Measurements from ENCODE around the gene CDK19.

Gene CDK19

DNA sequence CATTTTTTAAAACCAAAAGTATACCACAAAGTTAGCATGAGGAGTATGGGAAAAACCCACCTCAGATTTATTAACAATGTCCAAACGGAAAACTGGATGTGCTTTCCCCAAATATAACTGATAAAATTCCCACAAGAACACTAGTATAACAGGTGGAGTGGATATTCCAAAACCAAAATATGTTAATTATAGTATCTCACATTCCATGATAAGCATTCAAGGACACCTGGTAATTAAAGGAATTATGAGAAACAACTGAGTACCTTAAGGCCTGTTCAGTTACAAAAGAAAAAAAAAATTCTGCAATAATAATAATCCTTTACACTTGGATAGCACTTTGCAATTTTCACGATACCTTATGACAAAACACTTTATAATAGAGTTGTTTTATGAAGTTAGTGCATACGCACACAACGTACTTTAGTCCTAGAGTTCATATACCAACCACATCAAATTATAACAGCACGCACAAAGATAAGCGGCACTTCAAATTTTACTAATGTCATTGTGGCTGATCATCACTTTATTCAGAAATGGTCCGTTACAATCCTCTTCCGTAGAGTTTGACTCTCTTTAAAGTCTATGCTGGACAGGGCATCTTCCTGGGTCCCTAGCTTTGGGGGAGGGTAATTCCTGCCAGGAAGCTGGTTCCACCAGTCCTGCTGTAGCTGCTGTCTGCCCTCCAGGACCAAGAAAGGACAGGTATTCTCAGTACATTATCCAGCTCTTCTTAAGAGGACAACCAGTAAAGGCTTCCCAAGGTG, 1.7 kb downstream of the CDK19 start:
- H3K4me3 ChIP-seq (ENCODE audit: low read depth, low read length) = peak overlapping the region; percentile 97
- no peak overlapping the region for H4K12ac ChIP-seq (ENCODE audit: low read depth, low read length)
- peak in 1 of 2 donors; percentile 27 for DNase-seq
- no peaks in the 10 kb centered on the region for H3K9me3 ChIP-seq (ENCODE audit: insufficient read depth, low read depth, low read length)
- H2BK5ac ChIP-seq (ENCODE audit: low read depth, low read length, poor library complexity) = no peak overlapping the region
- H3K4me2 ChIP-seq (ENCODE audit: low read length) = peak overlapping the region; percentile 79
- no peak overlapping the region for H4K91ac ChIP-seq (ENCODE audit: low read depth, low read length)
- H3K27ac ChIP-seq (ENCODE audit: low read depth, low read length) = no peak overlapping the region
- H3K23ac ChIP-seq (ENCODE audit: low read length) = no peak overlapping the region
- H2BK12ac ChIP-seq (ENCODE audit: low read length) = no peak overlapping the region
- H3K79me1 ChIP-seq (ENCODE audit: low read length) = peaks cover 15% of the 10 kb centered on the region
- H2AK5ac ChIP-seq (ENCODE audit: low read length) = no peak overlapping the region
- no peak overlapping the region for H2BK120ac ChIP-seq (ENCODE audit: insufficient read depth, low read length, poor library complexity)
- H3K79me2 ChIP-seq (ENCODE audit: control insufficient read depth, insufficient read depth, low read length, poor library complexity) = peaks cover 14% of the 10 kb centered on the region
- no peak overlapping the region for H2AFZ ChIP-seq (ENCODE audit: insufficient read depth, low read length, poor library complexity)
- H3K4me1 ChIP-seq (ENCODE audit: control insufficient read depth in 1 of 2, insufficient read depth in 2 of 2, low read length in 2 of 2) = peaks cover 0 to 2% of the 10 kb centered on the region in 2 experiments
- H3K4ac ChIP-seq (ENCODE audit: low read depth, low read length) = no peak overlapping the region
- no peak overlapping the region for H3K9ac ChIP-seq (ENCODE audit: low read length)
- no peak overlapping the region for H4K8ac ChIP-seq (ENCODE audit: low read depth, low read length)
- no peak overlapping the region for H3K14ac ChIP-seq (ENCODE audit: low read length)
- no peak overlapping the region for H3K18ac ChIP-seq (ENCODE audit: low read length)
- H3K36me3 ChIP-seq (ENCODE audit: control insufficient read depth in 1 of 2, insufficient read depth in 2 of 2, low read length in 2 of 2) = no peaks in the 10 kb centered on the region
- H3K27me3 ChIP-seq (ENCODE audit: insufficient read depth, low read length) = no peaks in the 10 kb centered on the region
- no CpG with 5 or more reads among the region's 8 CpGs for WGBS (ENCODE audit: extremely low coverage, insufficient coverage, insufficient read length)

DNA sequence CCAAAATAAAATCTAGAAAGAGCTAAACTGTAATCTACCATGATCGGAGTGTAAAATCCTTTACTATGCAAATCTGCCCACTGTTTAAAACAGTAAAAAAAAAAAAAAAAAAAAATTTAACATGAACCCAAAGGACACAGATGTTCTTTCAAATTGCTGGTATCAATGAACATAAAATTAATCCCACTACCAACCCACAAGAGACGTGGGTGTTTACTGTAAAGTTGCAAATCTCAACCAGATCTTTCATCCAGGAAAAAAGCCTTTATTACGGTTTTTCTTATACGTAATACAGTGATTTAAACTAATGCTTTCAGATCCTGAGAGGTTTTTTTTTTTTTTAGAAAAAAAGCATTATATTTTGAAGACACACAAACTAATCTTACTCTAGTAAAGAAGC, 2.5 kb downstream of the CDK19 start:
- no peak for DNase-seq
- Histone ChIP-seq H3K27ac (ENCODE audit: low read depth, low read length) (no peak overlapping the region), H4K91ac (ENCODE audit: low read depth, low read length) (no peak overlapping the region), H3K14ac (ENCODE audit: low read length) (no peak overlapping the region), H3K4me2 (ENCODE audit: low read length) (no peak overlapping the region), H3K23ac (ENCODE audit: low read length) (no peak overlapping the region), H2AK5ac (ENCODE audit: low read length) (no peak overlapping the region), H2BK12ac (ENCODE audit: low read length) (no peak overlapping the region), H2AFZ (ENCODE audit: insufficient read depth, low read length, poor library complexity) (no peak overlapping the region), H2BK120ac (ENCODE audit: insufficient read depth, low read length, poor library complexity) (no peak overlapping the region), H3K4me3 (ENCODE audit: low read depth, low read length) (no peak overlapping the region), H2BK5ac (ENCODE audit: low read depth, low read length, poor library complexity) (no peak overlapping the region), H3K27me3 (ENCODE audit: insufficient read depth, low read length) (no peaks in the 10 kb centered on the region), H3K9me3 (ENCODE audit: insufficient read depth, low read depth, low read length) (no peaks in the 10 kb centered on the region), H4K8ac (ENCODE audit: low read depth, low read length) (no peak overlapping the region), H3K36me3 (ENCODE audit: control insufficient read depth in 1 of 2, insufficient read depth in 2 of 2, low read length in 2 of 2) (no peaks in the 10 kb centered on the region), H3K79me1 (ENCODE audit: low read length) (peaks cover 15% of the 10 kb centered on the region), H3K18ac (ENCODE audit: low read length) (no peak overlapping the region), H3K9ac (ENCODE audit: low read length) (no peak overlapping the region), H4K12ac (ENCODE audit: low read depth, low read length) (no peak overlapping the region), H3K79me2 (ENCODE audit: control insufficient read depth, insufficient read depth, low read length, poor library complexity) (peaks cover 14% of the 10 kb centered on the region), H3K4me1 (ENCODE audit: control insufficient read depth in 1 of 2, insufficient read depth in 2 of 2, low read length in 2 of 2) (peaks cover 0 to 2% of the 10 kb centered on the region in 2 experiments), H3K4ac (ENCODE audit: low read depth, low read length) (no peak overlapping the region)
- WGBS (ENCODE audit: extremely low coverage, insufficient coverage, insufficient read length) = no CpG with 5 or more reads among the region's 4 CpGs

- Histone ChIP-seq H4K8ac (ENCODE audit: low read depth, low read length) (no peak overlapping the region), H2BK120ac (ENCODE audit: insufficient read depth, low read length, poor library complexity) (no peak overlapping the region), H3K79me2 (ENCODE audit: control insufficient read depth, insufficient read depth, low read length, poor library complexity) (peaks cover 14% of the 10 kb centered on the region), H3K23ac (ENCODE audit: low read length) (no peak overlapping the region), H3K27me3 (ENCODE audit: insufficient read depth, low read length) (no peaks in the 10 kb centered on the region), H3K4ac (ENCODE audit: low read depth, low read length) (no peak overlapping the region), H2AK5ac (ENCODE audit: low read length) (no peak overlapping the region), H3K4me3 (ENCODE audit: low read depth, low read length) (no peak overlapping the region), H3K4me1 (ENCODE audit: control insufficient read depth in 1 of 2, insufficient read depth in 2 of 2, low read length in 2 of 2) (no peaks in the 10 kb centered on the region), H3K18ac (ENCODE audit: low read length) (no peak overlapping the region), H3K9ac (ENCODE audit: low read length) (no peak overlapping the region), H4K12ac (ENCODE audit: low read depth, low read length) (no peak overlapping the region), H3K9me3 (ENCODE audit: insufficient read depth, low read depth, low read length) (no peaks in the 10 kb centered on the region), H2BK12ac (ENCODE audit: low read length) (no peak overlapping the region), H3K79me1 (ENCODE audit: low read length) (peaks cover 15% of the 10 kb centered on the region), H3K27ac (ENCODE audit: low read depth, low read length) (no peak overlapping the region), H3K14ac (ENCODE audit: low read length) (no peak overlapping the region), H4K91ac (ENCODE audit: low read depth, low read length) (no peak overlapping the region), H3K4me2 (ENCODE audit: low read length) (no peak overlapping the region), H2BK5ac (ENCODE audit: low read depth, low read length, poor library complexity) (no peak overlapping the region), H2AFZ (ENCODE audit: insufficient read depth, low read length, poor library complexity) (no peak overlapping the region), H3K36me3 (ENCODE audit: control insufficient read depth in 1 of 2, insufficient read depth in 2 of 2, low read length in 2 of 2) (peaks cover 0 to under 1% of the 10 kb centered on the region in 2 experiments)
- no CpG with 5 or more reads among the region's 10 CpGs for WGBS (ENCODE audit: extremely low coverage, insufficient coverage, insufficient read length)
- DNase-seq = no peak
Observed at GRCh38 chr6:110810896-110811586, 4.2 kb downstream of the CDK19 start.

DNA sequence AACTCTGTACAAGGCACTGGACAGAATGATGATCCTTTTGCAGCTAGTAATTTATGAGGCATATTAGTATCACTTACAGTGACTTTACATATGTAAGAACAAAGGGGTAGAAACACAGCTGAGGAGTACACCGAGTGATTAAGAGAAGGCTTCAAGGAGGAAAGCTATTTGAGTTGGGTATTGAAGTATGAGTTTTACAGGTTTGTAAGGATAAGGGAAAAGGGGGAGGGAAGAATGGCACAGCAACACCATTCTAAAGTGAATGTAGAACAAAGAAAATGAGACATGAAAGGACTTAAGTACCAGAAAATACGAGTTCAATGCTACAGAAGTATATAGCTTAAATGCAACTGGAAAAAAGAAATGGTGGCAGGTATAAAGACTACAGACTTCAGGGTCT, 5.5 kb downstream of the CDK19 start:
- H3K27me3 ChIP-seq (ENCODE audit: insufficient read depth, low read length) = no peaks in the 10 kb centered on the region
- H3K79me1 ChIP-seq (ENCODE audit: low read length) = peaks cover 8% of the 10 kb centered on the region
- H3K9ac ChIP-seq (ENCODE audit: low read length) = no peak overlapping the region
- H3K36me3 ChIP-seq (ENCODE audit: control insufficient read depth in 1 of 2, insufficient read depth in 2 of 2, low read length in 2 of 2) = peaks cover 0 to 1% of the 10 kb centered on the region in 2 experiments
- H3K79me2 ChIP-seq (ENCODE audit: control insufficient read depth, insufficient read depth, low read length, poor library complexity) = peaks cover 8% of the 10 kb centered on the region
- H3K4ac ChIP-seq (ENCODE audit: low read depth, low read length) = no peak overlapping the region
- H3K4me1 ChIP-seq (ENCODE audit: control insufficient read depth in 1 of 2, insufficient read depth in 2 of 2, low read length in 2 of 2) = no peaks in the 10 kb centered on the region
- no peak overlapping the region for H4K12ac ChIP-seq (ENCODE audit: low read depth, low read length)
- no peak overlapping the region for H2BK120ac ChIP-seq (ENCODE audit: insufficient read depth, low read length, poor library complexity)
- no peak overlapping the region for H3K4me3 ChIP-seq (ENCODE audit: low read depth, low read length)
- H2BK12ac ChIP-seq (ENCODE audit: low read length) = no peak overlapping the region
- H3K23ac ChIP-seq (ENCODE audit: low read length) = no peak overlapping the region
- no peaks in the 10 kb centered on the region for H3K9me3 ChIP-seq (ENCODE audit: insufficient read depth, low read depth, low read length)
- H3K18ac ChIP-seq (ENCODE audit: low read length) = no peak overlapping the region
- H2AFZ ChIP-seq (ENCODE audit: insufficient read depth, low read length, poor library complexity) = no peak overlapping the region
- no peak overlapping the region for H3K14ac ChIP-seq (ENCODE audit: low read length)
- no peak overlapping the region for H2BK5ac ChIP-seq (ENCODE audit: low read depth, low read length, poor library complexity)
- no peak overlapping the region for H3K4me2 ChIP-seq (ENCODE audit: low read length)
- H4K91ac ChIP-seq (ENCODE audit: low read depth, low read length) = no peak overlapping the region
- no peak overlapping the region for H3K27ac ChIP-seq (ENCODE audit: low read depth, low read length)
- no peak overlapping the region for H4K8ac ChIP-seq (ENCODE audit: low read depth, low read length)
- no peak for DNase-seq
- WGBS (ENCODE audit: extremely low coverage, insufficient coverage, insufficient read length) = no CpG with 5 or more reads among the region's 2 CpGs
- H2AK5ac ChIP-seq (ENCODE audit: low read length) = no peak overlapping the region

Data from trophoblast cell (in vitro differentiated cells and primary cell).